Thyroid gland (tissue), 4 donors: ENCODE results near the gene PDXDC1.
"Not testable (repeated sequence)": the region's sequence is repeated elsewhere in the genome, so short reads cannot be mapped to it uniquely, and the experiment has no call there.

Source experiments
- CTCF ChIP-seq, 6 experiments: fragments of 200-600 bp in 3 of 6; fragments of 450-650 bp in 3 of 6; sonication (generic) in 3 of 6; IDR thresholded peaks; one replicate each; pipeline ENCODE4 v1.5.1; 2016 to 2019; ENCODE audit warnings: antibody characterized with exemption in 6 of 6, mild to moderate bottlenecking in 2 of 6, inconsistent platforms in 1 of 6, moderate library complexity in 1 of 6
- POLR2A ChIP-seq, 2 donors: fragments of 450-650 bp; IDR thresholded peaks; one replicate each; pipeline ENCODE4 v1.6.1; 2017; ENCODE audit warnings: antibody characterized with exemption in 2 of 2, mild to moderate bottlenecking in 2 of 2, moderate library complexity in 1 of 2

GRCh38 chr16:15137514-15137913 lies 162.7 kb downstream of the PDXDC1 start:
- not testable (repeated sequence) for TF ChIP-seq CTCF, POLR2A (IDR thresholded peaks at IDR 0.05)
